Adipose tissue (tissue), 3 donors: Measurements from ENCODE around the gene DRAP1. TPM values are rescaled to one million over a fixed set of nuclear protein-coding genes. Genes with fewer than 3 reads are reported as not detected.
A peak's percentile ranks its signal among the peaks of the same experiment; 100 is the strongest.

Experiments
- H3K27ac ChIP-seq: one replicate; pipeline ENCODE4 v1.5.1; 2013; ENCODE audit warnings: low read depth, low read length
- WGBS, 3 donors: extraction: QIAGEN DNeasy Blood & Tissue Kit; methylation state at CpG; one replicate each; pipeline ENCODE4 v1.1.7; 2013; 5-methylcytosine and 5-hydroxymethylcytosine counted together
- polyA plus RNA-seq, 3 donors: library from polyadenylated mRNA; stranded (reverse); fragments of 200-250 nt; gene quantifications; one replicate each; pipeline ENCODE4 v1.2.3, GENCODE V29; 2013
- donor health status: healthy with polysubstance abuse.
- donor health status: Bipolar disorder and iron deficiency.
- donor health status: healthy.

Gene DRAP1
- polyA plus RNA-seq, 3 donors: 46.7 to 142 (median 107) TPM

DNA sequence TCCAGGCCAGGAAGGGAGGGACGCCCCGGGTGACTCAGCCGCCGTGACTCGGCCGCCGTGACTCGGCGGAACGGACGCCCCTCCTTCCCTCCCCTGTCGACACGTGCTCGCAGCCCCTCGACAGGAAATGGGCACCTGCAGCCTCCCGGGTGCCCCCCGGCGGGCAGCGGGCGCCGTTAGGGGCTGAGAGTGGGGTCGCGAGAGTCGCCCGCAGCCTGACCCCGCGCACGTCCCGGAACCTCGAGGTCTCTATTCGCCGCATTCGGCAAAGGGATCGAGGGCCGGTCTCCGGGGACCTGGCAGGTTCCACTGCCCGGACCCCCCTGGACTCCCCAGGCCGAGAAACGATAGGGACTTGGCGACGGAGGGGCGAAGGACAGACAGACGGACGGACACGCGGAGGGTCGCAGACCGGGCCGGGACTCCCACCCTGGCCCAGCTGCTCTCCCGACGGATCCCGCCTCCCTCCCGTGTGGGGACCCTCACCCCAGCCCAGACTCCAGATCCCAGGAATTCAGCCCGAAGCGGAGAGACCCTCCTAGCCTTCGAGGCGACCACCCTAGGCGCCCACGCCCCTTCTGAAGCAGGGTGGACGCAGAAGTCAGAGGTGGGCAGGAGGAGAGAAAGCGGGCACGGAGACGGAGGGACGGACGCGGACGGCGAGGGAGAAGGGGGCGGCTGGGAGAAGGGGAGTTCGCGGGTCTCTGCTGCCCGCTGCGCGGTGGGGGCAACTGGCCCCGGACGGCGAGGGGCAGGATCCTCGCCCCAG is 19.7 kb upstream of the DRAP1 start:
- 1 to 2% (median 2%) methylated on average over 64 to 78 of the region's 78 CpGs for WGBS, 3 donors
- H3K27ac ChIP-seq: no peak overlapping the region

DNA sequence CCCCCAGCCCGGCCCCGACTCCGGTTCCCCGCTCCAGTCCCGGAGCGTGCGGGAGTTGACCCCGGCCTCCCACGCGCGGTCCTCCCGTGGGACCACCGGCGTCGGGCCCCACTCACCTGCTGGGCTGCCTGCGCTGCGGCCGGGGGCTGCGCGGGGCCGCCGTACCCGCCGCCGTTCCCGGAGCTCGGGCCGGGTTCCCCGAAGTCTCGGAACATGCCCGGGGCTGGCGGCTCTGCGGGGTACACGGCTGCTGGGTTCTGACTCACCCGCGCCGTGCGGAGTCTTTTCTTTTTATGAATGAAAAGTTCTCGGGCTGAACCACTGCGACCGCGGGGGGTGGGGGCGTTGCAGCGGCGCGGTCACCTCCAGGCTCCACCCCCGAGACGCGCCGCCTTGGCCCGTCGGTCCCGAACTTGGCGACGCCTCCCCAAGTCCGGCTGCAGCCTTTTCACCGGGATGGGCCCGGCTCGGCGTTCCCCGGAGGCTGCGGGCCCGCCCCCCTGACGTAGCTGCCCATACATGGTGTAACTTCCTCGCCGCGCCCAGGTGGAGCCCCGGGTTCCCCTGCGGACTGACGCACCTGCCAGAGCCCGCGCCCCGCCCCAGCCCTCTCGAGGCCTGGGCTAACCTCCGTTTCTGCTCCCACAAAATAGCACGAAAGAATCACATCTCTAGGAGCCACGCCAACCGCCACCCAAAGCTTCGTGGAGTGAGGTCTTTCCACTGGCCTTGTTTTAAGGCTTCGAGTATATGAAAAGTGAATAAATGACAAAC is 18.9 kb upstream of the DRAP1 start, which contains the start of gene FOSL1:
Gene FOSL1 (minus strand): TSS at position 264 of the 774 bp plus-strand sequence. CDS start 49 bp downstream, at position 215.
- no peak within 1 kb of the TSS for H3K27ac ChIP-seq
- WGBS, 3 donors: 1 to 3% (median 2%) methylated on average over 68 to 80 of the region's 80 CpGs

DNA sequence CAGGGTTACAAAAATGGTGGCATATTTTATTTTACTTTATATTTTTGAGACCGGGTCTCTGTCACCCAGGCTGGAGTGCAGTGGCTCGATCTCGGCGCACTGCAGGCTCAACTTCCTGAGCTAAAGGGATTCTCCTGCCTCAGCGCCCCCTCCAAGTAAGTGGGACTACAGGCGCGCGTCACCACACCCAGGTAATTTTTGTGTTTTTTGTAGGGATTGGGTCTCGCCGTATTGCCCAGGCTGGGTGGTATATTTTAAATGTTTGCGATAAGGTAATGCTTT is 18.4 kb upstream of the DRAP1 start:
- no peak overlapping the region for H3K27ac ChIP-seq
- 73 to 83% (median 75%) methylated on average over 11 of the region's 11 CpGs for WGBS, 3 donors

DNA sequence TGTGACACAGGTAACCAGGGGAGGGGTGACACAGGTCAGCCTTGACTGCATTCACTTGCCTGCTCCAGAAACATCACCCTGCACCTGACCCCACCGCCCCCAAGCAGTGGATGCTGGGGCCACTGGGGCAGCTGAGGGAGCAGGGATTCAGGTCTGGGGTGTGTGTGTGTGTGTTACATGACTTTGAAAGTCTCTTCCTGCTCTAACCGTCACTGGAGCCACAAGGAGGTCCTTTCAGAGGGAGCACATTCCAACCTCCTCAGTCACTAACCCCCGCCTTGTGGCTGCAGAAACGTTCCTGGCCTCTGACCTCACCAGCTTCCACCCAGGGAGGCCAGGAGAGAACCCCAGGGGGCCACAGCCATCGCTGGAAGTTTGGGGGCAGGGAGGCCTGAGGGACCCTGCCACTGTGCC is 16.2 kb upstream of the DRAP1 start:
- WGBS, 3 donors: 22 to 51% (median 26%) methylated on average over 5 of the region's 5 CpGs
- no peak overlapping the region for H3K27ac ChIP-seq

DNA sequence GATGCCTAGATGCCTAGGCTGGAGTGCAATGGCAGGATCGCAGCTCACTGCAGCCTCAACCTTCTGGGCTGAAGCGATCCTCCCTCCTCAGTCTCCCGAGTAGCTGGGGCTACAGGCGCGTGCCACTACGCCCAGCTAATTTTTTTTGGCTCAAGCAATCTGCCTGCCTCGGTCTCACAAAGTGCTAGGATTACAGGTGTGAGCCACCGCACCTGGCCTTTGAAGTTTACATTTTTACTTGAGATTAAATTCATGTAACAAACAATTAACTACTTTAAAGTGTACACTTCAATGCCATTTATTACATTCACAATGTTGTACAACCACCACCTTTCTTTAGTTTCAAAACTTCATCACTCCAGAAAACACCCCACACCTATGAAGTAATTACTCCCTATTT is 15.5 kb upstream of the DRAP1 start:
- WGBS, 3 donors: 65 to 82% (median 74%) methylated on average over 8 of the region's 8 CpGs
- no peak overlapping the region for H3K27ac ChIP-seq

DNA sequence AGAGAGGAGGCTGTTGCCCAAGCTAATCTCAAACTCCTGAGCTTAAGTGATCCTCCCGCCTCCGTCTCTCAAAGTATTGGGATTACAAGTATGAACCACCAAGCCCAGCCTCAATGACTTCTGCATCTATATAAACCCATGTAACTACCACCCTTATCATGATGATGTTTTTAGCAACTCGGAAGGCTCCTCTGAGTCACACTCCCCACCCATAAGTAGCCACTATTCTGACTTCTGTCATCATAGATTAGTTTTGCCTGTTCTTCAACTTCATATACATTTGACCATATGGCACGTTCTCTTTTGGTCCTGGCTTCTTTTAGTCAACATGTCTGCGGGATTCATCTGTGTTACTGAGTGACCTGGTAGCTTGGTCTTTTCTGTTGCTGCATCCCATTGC is 12.6 kb upstream of the DRAP1 start:
- 84 to 88% (median 88%) methylated on average over 5 of the region's 5 CpGs for WGBS, 3 donors

DNA sequence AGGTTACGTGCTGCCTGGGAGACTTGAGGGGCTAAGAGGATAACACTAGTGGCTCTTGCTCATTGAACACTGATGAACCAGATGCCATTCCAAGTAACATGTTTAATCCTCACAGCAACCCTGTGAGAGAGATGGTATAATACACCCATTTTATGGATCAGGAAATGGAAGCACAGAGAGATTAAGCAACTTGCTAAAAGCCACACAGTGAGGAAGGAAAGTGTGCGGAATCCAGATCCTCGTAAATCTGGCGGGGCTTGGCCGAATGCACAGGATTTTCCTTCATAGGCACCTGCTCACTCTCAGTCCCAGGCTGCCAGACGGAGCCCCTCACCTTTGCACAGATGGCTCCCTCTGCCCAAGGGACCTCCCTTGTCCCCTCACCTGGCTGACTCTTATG is 11.3 kb upstream of the DRAP1 start:
- 75 to 81% (median 80%) methylated on average over 6 of the region's 6 CpGs for WGBS, 3 donors
- H3K27ac ChIP-seq: no peak overlapping the region

More for the DNA sequence above, 12.6 kb upstream of the DRAP1 start:
- no peak overlapping the region for H3K27ac ChIP-seq

DNA sequence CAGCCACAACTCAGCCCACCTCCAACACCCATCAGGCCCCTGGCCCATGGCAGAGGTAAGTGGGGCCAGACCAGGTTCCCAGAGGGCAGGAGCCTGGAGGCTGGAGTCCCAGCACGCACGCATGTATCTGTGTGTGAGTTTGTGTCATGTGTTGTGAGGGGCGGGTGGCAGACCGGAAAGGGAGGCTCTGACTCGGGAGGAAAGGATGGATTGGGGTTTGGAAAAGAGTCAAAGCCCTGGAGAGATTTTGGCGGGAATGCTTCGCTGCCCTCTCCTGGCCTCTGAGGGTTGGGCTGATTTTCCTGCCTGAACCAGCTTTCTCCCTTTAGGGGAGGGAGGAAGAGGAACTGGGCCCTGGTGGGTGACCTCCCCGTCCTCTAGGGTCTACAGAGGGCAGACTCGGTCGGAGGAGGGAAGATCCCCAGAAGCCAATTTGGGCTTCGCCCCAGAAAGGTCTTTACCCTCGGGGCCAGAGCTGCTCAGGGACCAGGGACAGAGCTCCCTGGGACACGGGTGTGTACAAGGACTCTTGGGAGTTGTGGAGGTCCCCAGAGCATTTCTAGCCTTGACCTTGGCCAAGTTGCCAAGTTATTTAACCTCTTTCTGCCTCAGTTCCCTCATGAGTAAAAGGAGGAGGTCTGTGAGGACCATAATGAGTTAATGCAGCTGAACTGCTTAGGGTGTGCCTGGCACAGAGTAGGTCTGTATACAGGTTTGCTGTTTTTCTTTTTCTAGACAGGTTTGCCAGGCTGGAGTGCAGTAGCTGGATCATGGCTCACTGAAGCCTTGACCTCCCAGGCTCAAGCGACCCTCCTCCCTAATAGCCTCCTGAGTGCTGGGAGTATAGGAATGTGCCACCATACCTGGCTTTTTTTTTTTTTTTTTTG is 7.3 kb upstream of the DRAP1 start:
- no peak overlapping the region for H3K27ac ChIP-seq
- 18 to 22% (median 19%) methylated on average over 14 of the region's 14 CpGs for WGBS, 3 donors

DNA sequence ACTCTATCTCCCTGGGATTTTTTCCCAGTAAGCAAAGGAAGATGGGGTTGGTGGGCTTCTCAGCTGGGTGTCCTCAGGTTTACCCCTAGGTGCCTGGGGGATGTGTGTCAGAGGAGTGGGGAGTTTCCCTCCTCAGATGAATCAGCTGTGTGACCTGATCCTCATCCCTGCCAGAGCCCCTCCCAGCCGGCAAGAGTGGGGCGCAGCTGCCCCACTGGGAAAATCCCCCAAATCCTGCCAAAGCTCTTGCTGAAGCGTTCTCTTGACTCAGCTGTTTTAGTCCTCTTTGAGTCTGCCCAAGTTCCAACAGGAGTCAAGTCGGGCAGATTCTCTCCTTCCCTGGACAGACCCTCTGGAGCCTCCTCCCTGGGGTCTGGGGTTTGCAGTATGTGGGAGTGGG is 6.4 kb upstream of the DRAP1 start:
- H3K27ac ChIP-seq: no peak overlapping the region
- WGBS, 3 donors: 45 to 71% (median 48%) methylated on average over 4 of the region's 4 CpGs

DNA sequence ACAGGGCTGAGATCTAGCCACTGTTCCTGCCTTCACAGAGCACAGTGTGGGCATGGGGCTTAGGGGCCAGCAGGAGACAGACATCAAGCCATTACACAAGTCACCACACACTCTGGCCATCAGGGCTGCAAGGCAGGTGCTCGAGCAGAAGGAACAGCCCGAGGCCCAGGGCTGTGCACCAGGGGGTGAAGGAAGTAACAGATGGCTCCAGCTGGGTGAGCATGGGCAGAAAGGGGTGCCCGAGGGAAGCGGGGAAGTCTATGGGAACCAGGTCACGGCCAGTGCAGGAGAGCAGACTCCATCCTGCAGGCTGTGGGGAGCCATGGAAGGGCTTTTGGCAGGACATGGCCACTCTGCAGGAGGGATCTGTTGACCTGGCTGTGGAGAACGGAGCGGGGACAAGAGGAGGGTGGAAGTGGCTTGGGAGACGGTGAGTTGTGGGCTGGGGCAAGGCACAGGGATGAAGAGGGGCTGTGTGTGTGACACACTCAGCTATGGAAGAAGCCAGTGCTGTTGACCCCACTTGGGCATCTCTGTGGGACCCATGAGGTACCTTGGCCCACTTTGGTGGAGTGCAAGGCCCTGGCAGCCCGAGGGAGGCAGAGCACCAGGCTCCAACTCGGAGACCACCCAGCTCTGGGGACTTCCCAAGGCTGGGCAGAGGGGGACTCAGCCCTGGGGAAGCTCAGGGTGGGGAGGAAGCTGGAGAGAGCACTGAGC is 4.0 kb upstream of the DRAP1 start:
- 46 to 63% (median 52%) methylated on average over 10 of the region's 10 CpGs for WGBS, 3 donors
- H3K27ac ChIP-seq: no peak overlapping the region

- H3K27ac ChIP-seq: no peak overlapping the region
- 14 to 52% (median 18%) methylated on average over 11 to 13 of the region's 13 CpGs for WGBS, 3 donors
Observed at GRCh38 chr11:65915821-65916251, 3.4 kb upstream of the DRAP1 start.

GRCh38 chr11:65916391-65916790 is 2.8 kb upstream of the DRAP1 start:
- WGBS, 3 donors: 66 to 71% (median 66%) methylated on average over 7 of the region's 7 CpGs
- H3K27ac ChIP-seq: no peak overlapping the region

DNA sequence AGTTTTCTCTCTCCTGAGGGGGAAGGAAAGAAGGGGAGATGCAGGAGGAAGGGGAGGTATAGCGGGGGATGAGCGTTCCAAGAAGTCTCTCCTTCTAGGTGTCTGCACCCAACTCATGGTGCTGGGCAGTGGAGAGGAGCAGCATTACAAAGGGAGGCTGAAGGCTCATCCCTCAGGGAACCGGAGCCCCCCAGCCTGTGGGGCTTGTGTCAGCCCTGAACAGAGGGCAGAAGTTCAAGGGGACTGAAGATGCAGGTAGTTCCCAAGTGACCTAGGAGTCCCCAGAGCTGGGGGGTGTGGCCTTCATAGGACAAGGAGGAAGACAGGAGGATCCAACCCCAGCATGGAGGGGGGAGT is 2.2 kb upstream of the DRAP1 start:
- 90 to 100% (median 92%) methylated on average over 3 of the region's 3 CpGs for WGBS, 3 donors
- no peak overlapping the region for H3K27ac ChIP-seq

- WGBS, 3 donors: 77 to 83% (median 82%) methylated on average over 35 of the region's 35 CpGs
- no peak overlapping the region for H3K27ac ChIP-seq
Observed at GRCh38 chr11:65917434-65918210, 1.6 kb upstream of the DRAP1 start.

DNA sequence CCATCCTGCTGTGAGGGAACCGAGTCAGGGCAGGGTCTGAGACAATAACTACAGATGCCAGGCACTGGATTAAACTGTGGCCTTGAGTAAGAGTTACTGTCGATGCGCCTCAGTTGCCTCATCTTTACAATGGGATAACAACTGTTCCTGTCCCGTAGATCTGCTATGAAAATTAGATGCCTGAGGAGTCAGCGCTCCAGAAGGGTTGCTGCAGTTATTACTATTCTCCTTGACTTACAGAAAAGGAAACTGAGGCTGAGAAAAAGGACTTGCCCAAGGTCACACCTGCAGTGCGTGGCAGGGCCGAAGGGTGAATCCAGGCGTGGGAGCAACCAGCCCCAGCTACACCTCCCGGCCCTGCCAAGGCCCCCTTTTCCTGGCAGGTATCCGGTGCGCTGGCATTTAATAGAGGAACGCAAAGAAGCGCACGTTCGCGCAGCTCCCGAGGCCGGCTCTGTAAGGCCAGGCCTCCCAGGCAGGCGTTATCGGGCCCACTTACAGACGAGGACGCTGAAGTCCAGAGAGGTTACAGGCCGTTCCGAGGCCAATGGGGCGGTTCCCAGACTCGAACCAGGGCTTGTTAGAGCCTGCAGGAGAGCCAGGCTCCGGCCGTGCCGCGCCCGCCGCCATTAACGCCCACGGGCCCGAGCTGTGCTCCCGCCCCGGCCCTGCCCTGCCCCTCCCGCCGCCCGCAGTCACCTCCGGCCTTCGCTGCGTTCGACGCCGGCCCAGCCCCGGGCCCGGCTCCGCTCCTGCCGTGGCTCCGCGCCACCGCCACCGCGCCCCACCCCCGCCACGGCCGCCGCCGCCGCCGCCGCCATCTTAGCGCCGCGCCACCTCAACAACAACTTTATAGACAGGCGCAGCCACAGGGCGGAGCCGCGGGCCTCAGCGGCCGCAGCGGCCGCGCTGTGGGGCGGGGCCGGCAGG is 750 bp upstream of the DRAP1 start, which contains the start of gene C11orf68:
Gene C11orf68 (minus strand): TSS at position 852 of the 930 bp plus-strand sequence. CDS start 31 bp downstream, at position 821.
- WGBS, 3 donors: 4 to 8% (median 6%) methylated on average over 28 to 77 of the region's 77 CpGs
- peak within 1 kb of the TSS; percentile 56 for H3K27ac ChIP-seq

DNA sequence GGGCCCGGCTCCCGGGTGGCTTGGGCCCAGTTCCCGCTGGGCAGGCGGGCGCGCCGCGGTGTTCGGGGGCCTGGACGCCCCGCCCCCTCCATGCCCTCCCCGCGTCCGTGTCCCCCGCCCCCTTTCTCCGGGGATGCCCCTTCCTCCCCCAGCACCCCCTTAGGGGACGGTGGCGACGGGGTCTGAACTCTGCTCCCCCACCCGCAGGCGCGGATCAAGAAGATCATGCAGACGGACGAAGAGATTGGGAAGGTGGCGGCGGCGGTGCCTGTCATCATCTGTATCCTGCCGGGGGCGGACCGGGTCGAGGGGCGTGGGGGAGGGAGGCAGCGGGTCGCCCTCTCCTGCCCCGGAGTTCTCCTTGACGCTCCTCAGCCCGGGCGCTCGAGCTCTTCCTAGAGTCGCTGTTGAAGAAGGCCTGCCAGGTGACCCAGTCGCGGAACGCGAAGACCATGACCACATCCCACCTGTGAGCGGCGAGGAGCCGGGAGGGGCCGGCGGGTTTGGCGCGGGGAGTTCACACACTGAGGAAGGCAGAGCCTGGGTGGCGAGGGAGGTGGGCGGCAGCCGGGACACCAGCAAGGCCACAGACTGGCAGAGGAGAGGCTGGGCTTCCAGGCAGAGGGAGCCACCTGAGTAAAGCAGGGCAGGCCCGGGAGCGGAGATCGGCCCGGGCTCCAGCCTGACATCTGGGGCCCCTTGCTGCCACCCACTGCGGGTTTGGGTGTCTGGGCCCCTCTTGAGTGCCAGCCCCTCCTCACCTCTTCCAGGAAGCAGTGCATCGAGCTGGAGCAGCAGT is 546 bp downstream of the DRAP1 start:
- 0 to 1% (median 1%) methylated on average over 42 to 60 of the region's 60 CpGs for WGBS, 3 donors
- H3K27ac ChIP-seq: peak overlapping the region; percentile 56
